AG08395 (cell line): ENCODE data around the gene AIF1.
A peak's percentile ranks its signal among the peaks of the same experiment; 100 is the strongest.

ENCODE experiments used
- DNase-seq: peaks from one replicate; pipeline ENCODE4 v3.0.0; 2012; ENCODE audit warnings: mixed read lengths, low spot score

The AIF1 gene

GRCh38 chr6:31642798-31643570, 27.9 kb downstream of the AIF1 start:
- DNase-seq = no peak

GRCh38 chr6:31643818-31644454, 28.9 kb downstream of the AIF1 start:
- DNase-seq = no peak

- no peak for DNase-seq
These were observed 30.3 kb downstream of the AIF1 start for GRCh38 chr6:31645325-31645724.

GRCh38 chr6:31651602-31652191, 36.7 kb downstream of the AIF1 start:
- peak; percentile 87 for DNase-seq

- DNase-seq = peak; percentile 90
These were observed 38.1 kb downstream of the AIF1 start for GRCh38 chr6:31652925-31653724.

GRCh38 chr6:31654574-31655348, 39.7 kb downstream of the AIF1 start:
- no peak for DNase-seq

GRCh38 chr6:31655349-31656237, 40.6 kb downstream of the AIF1 start, which contains the start of gene APOM:
APOM (plus strand) TSS chr6:31655894; CDS start chr6:31655967, 73 bp downstream.
- no peak for DNase-seq

- DNase-seq = no peak
These were observed 42.5 kb downstream of the AIF1 start for GRCh38 chr6:31657406-31658157.

- no peak for DNase-seq
These were observed 43.2 kb downstream of the AIF1 start for GRCh38 chr6:31658158-31658688.

- DNase-seq = no peak
These were observed 44.1 kb downstream of the AIF1 start for GRCh38 chr6:31658983-31659648.

- DNase-seq = peak; percentile 32
These were observed 44.8 kb downstream of the AIF1 start for GRCh38 chr6:31659649-31660380.

- DNase-seq = peak; percentile 85
These were observed 45.6 kb downstream of the AIF1 start, which contains the start of gene C6orf47 for GRCh38 chr6:31660381-31661261. C6orf47 (minus strand) TSS chr6:31660778; CDS start chr6:31659947, 831 bp downstream.

GRCh38 chr6:31661262-31662123, 46.5 kb downstream of the AIF1 start:
- DNase-seq = no peak

- no peak for DNase-seq
These were observed 47.2 kb downstream of the AIF1 start for GRCh38 chr6:31662124-31662723.

- no peak for DNase-seq
These were observed 48.3 kb downstream of the AIF1 start for GRCh38 chr6:31663126-31663960.
